H1 (cell line): ENCODE measurements around the gene MOGAT2. TPM values are rescaled to one million over a fixed set of nuclear protein-coding genes. Genes with fewer than 3 reads are reported as not detected.
A peak's percentile ranks its signal among the peaks of the same experiment; 100 is the strongest.

ENCODE experiments used
- CTCF ChIA-PET: fragments of 300-600 bp; sonication (Branson Sonifier 250); formaldehyde crosslinking; loops from one replicate; lab custom pipeline; 2021; ENCODE audit not compliant: partially characterized antibody; lab: Charles Lee
- POLR2A ChIA-PET: fragments of 300-600 bp; sonication (Branson Sonifier 250); formaldehyde crosslinking; loops from one replicate; lab custom pipeline; 2021; ENCODE audit warnings: inconsistent platforms; ENCODE audit not compliant: partially characterized antibody; lab: Charles Lee
- DNase-seq, 2 experiments: peaks; one replicate each; pipeline versions ENCODE4 v3.0.0 to v3.0.0-alpha.2; 2010 to 2022; ENCODE audit warnings: low spot score in 2 of 2, low read depth in 1 of 2, mixed read lengths in 1 of 2
- FAIRE-seq: peaks from 2 replicates; lab custom pipeline; 2011; peaks lifted over from hg19 to GRCh38; lab: Jason Lieb, UNC
- H2AFZ ChIP-seq: 2 replicates; pipeline ENCODE4 v1.8.1; 2012; ENCODE audit warnings: low read length, inconsistent platforms
- H2AK5ac ChIP-seq: 2 replicates; pipeline ENCODE4 v1.6.1; 2013; ENCODE audit warnings: low read depth, low read length
- H2BK120ac ChIP-seq: replicated peaks from 2 replicates; pipeline ENCODE3; 2013; ENCODE audit warnings: low read depth, low read length, inconsistent platforms
- H2BK12ac ChIP-seq: 2 replicates; pipeline ENCODE4 v1.6.1; 2013; ENCODE audit warnings: low read depth, low read length
- H2BK15ac ChIP-seq: 2 replicates; pipeline ENCODE4 v1.6.1; 2013; ENCODE audit warnings: low read length
- H2BK20ac ChIP-seq: 2 replicates; pipeline ENCODE4 v1.6.1; 2013; ENCODE audit warnings: low read length
- H2BK5ac ChIP-seq: 2 replicates; pipeline ENCODE4 v1.6.1; 2013; ENCODE audit warnings: low read depth, low read length
- H3K14ac ChIP-seq: 2 replicates; pipeline ENCODE4 v1.6.1; 2013; ENCODE audit warnings: inconsistent platforms; ENCODE audit not compliant: insufficient read length
- H3K18ac ChIP-seq: 2 replicates; pipeline ENCODE4 v1.6.1; 2013; ENCODE audit warnings: low read length; ENCODE audit errors: extremely low read depth
- H3K23ac ChIP-seq: 2 replicates; pipeline ENCODE4 v1.6.1; 2013; ENCODE audit warnings: inconsistent platforms; ENCODE audit not compliant: insufficient read length
- H3K23me2 ChIP-seq: 2 replicates; pipeline ENCODE4 v1.6.1; 2013; ENCODE audit warnings: low read depth, low read length
- H3K27ac ChIP-seq: 2 replicates; pipeline ENCODE4 v1.6.1; 2011; ENCODE audit warnings: low read depth, low read length, inconsistent platforms
- H3K27me3 ChIP-seq, 4 experiments: replicated peaks in 1 of 4; 1 replicate in 1 of 4; 2 replicates in 3 of 4; pipeline versions ENCODE4 v1.6.1 to v1.8.1; 2011 to 2013; ENCODE audit warnings: low read length in 3 of 4, mild to moderate bottlenecking in 3 of 4, inconsistent platforms in 2 of 4, mixed read lengths in 2 of 4, moderate library complexity in 1 of 4; ENCODE audit not compliant: control insufficient read depth in 3 of 4, insufficient read depth in 3 of 4; ENCODE audit errors: extremely low read depth in 1 of 4
- H3K36me3 ChIP-seq, 4 experiments: 2 replicates each; pipeline versions ENCODE4 v1.6.1 to v1.8.1; 2011 to 2013; ENCODE audit warnings: mild to moderate bottlenecking in 4 of 4, low read length in 3 of 4, moderate library complexity in 2 of 4, control low read depth in 1 of 4, inconsistent platforms in 1 of 4; ENCODE audit not compliant: insufficient read depth in 4 of 4, control insufficient read depth in 2 of 4
- H3K4ac ChIP-seq: replicated peaks from 2 replicates; pipeline ENCODE3; 2013; ENCODE audit warnings: low read length, low read depth, mixed read lengths, inconsistent platforms; ENCODE audit not compliant: insufficient read length
- H3K4me1 ChIP-seq, 4 experiments: replicated peaks in 1 of 4; 1 replicate in 1 of 4; 2 replicates in 3 of 4; pipeline versions ENCODE4 v1.6.1 to v1.8.1; 2011 to 2013; ENCODE audit warnings: low read length in 3 of 4, inconsistent platforms in 2 of 4, mixed read lengths in 1 of 4; ENCODE audit not compliant: insufficient read depth in 4 of 4, control insufficient read depth in 3 of 4
- H3K4me2 ChIP-seq, 2 experiments: 2 replicates each; pipeline versions ENCODE4 v1.6.1 to v1.8.1; 2011 to 2013; ENCODE audit warnings: low read depth in 2 of 2, low read length in 2 of 2, control low read depth in 1 of 2, inconsistent platforms in 1 of 2, mild to moderate bottlenecking in 1 of 2; ENCODE audit not compliant: insufficient read depth in 1 of 2
- H3K4me3 ChIP-seq, 4 experiments: fragments of 200-600, 300-600 bp in 1 of 4; sonication (generic), shearing (Covaris generic), sonication (Bioruptor Twin) in 1 of 4; 2 replicates each; pipeline versions ENCODE4 v1.5.1 to v1.8.1; 2011 to 2016; ENCODE audit warnings: low read length in 4 of 4, low read depth in 3 of 4, control low read depth in 2 of 4, inconsistent platforms in 2 of 4, mild to moderate bottlenecking in 2 of 4, mixed read lengths in 1 of 4, moderate library complexity in 1 of 4; ENCODE audit not compliant: insufficient read depth in 2 of 4; ENCODE audit errors: extremely low read depth in 1 of 4
- H3K56ac ChIP-seq: replicated peaks from 2 replicates; pipeline ENCODE3; 2013; ENCODE audit warnings: low read depth, mild to moderate bottlenecking, mixed read lengths, low read length, inconsistent platforms; ENCODE audit not compliant: insufficient read length
- H3K79me1 ChIP-seq: 2 replicates; pipeline ENCODE4 v1.6.1; 2013; ENCODE audit warnings: low read depth, low read length, control low read depth
- H3K79me2 ChIP-seq, 2 experiments: 2 replicates each; pipeline versions ENCODE4 v1.6.1 to v1.8.1; 2012 to 2013; ENCODE audit warnings: low read length in 2 of 2, mild to moderate bottlenecking in 2 of 2, inconsistent platforms in 1 of 2; ENCODE audit not compliant: insufficient read depth in 2 of 2, control insufficient read depth in 1 of 2
- H3K9ac ChIP-seq, 4 experiments: replicated peaks in 1 of 4; 1 replicate in 1 of 4; 2 replicates in 3 of 4; pipeline versions ENCODE4 v1.6.1 to v1.8.1; 2011 to 2013; ENCODE audit warnings: low read depth in 3 of 4, low read length in 3 of 4, control low read depth in 2 of 4, mild to moderate bottlenecking in 2 of 4, moderate library complexity in 2 of 4, inconsistent platforms in 1 of 4; ENCODE audit errors: extremely low read depth in 1 of 4
- H3K9me3 ChIP-seq, 2 experiments: 2 replicates each; pipeline versions ENCODE4 v1.6.1 to v1.8.1; 2012 to 2013; ENCODE audit warnings: mild to moderate bottlenecking in 2 of 2, moderate library complexity in 2 of 2, control low read depth in 1 of 2, inconsistent platforms in 1 of 2, low read depth in 1 of 2, low read length in 1 of 2, mixed read lengths in 1 of 2; ENCODE audit not compliant: insufficient read depth in 2 of 2
- H4K20me1 ChIP-seq, 2 experiments: replicated peaks in 1 of 2; 2 replicates each; pipeline versions ENCODE3 to v1.8.1; 2011 to 2013; ENCODE audit warnings: inconsistent platforms in 2 of 2, low read length in 2 of 2, mild to moderate bottlenecking in 1 of 2; ENCODE audit not compliant: insufficient read depth in 2 of 2, control insufficient read depth in 1 of 2
- H4K5ac ChIP-seq: 2 replicates; pipeline ENCODE4 v1.6.1; 2013; ENCODE audit warnings: low read length, low read depth, mixed read lengths, inconsistent platforms; ENCODE audit not compliant: insufficient read length
- H4K8ac ChIP-seq: 2 replicates; pipeline ENCODE4 v1.8.0; 2013; ENCODE audit warnings: mild to moderate bottlenecking, moderate library complexity, low read length, inconsistent platforms; ENCODE audit not compliant: insufficient read depth; ENCODE audit errors: extremely low read depth
- H4K91ac ChIP-seq: replicated peaks from 2 replicates; pipeline ENCODE3; 2013; ENCODE audit warnings: low read length, mixed read lengths, inconsistent platforms; ENCODE audit not compliant: insufficient read length
- BACH1 ChIP-seq: IDR thresholded peaks from 2 replicates; pipeline ENCODE4 v1.6.1; 2012; ENCODE audit warnings: low read length, improper control_type of control experiment
- BRCA1 ChIP-seq: IDR thresholded peaks from 2 replicates; pipeline ENCODE4 v1.6.1; 2012; ENCODE audit warnings: low read depth, low read length, improper control_type of control experiment
- CEBPB ChIP-seq: IDR thresholded peaks from 2 replicates; pipeline ENCODE4 v1.6.1; 2012; ENCODE audit warnings: low read depth, low read length
- GTF2F1 ChIP-seq: IDR thresholded peaks from 2 replicates; pipeline ENCODE4 v1.6.1; 2012; ENCODE audit warnings: low read depth, low read length, improper control_type of control experiment, borderline replicate concordance
- HDAC6 ChIP-seq: IDR thresholded peaks from one replicate; pipeline ENCODE4 v1.7.1; 2012; ENCODE audit warnings: low read depth, mild to moderate bottlenecking, inconsistent platforms, low read length, moderate library complexity
- KDM5A ChIP-seq: fragments of 200-600 bp; IDR thresholded peaks from 2 replicates; pipeline ENCODE4 v1.7.1; 2012; ENCODE audit warnings: mild to moderate bottlenecking, low read length, inconsistent platforms, mixed read lengths
- NRF1 ChIP-seq: IDR thresholded peaks from 2 replicates; pipeline ENCODE4 v1.6.1; 2011; ENCODE audit warnings: mild to moderate bottlenecking, low read depth, low read length, improper control_type of control experiment
- PHF8 ChIP-seq: fragments of 200-600 bp; sonication (generic); conservative IDR thresholded peaks from 2 replicates; pipeline ENCODE4 v1.7.1; 2012; ENCODE audit warnings: low read depth, mild to moderate bottlenecking, inconsistent platforms, low read length, moderate library complexity
- RFX5 ChIP-seq: IDR thresholded peaks from 2 replicates; pipeline ENCODE4 v1.6.1; 2011; ENCODE audit warnings: low read depth, low read length, improper control_type of control experiment, borderline replicate concordance
- TAF1 ChIP-seq: IDR thresholded peaks from 2 replicates; pipeline ENCODE4 v1.6.1; 2011; ENCODE audit warnings: mild to moderate bottlenecking, low read depth, low read length
- WGBS, 2 experiments: shearing (Covaris generic) in 1 of 2; methylation state at CpG; one replicate each; pipeline versions ENCODE4 v1.1.6 to v1.1.7; 2013 to 2015; ENCODE audit warnings: low lambda C conversion rate in 2 of 2, mixed read lengths in 2 of 2, inconsistent platforms in 1 of 2, low coverage in 1 of 2, missing lambda C conversion rate in 1 of 2; ENCODE audit not compliant: insufficient replicate concordance in 2 of 2, insufficient coverage in 1 of 2, insufficient read length in 1 of 2; ENCODE audit errors: extremely low coverage in 1 of 2, missing lambda C conversion rate in 1 of 2; 5-methylcytosine and 5-hydroxymethylcytosine counted together
- long read RNA-seq, 2 experiments: library from RNA in 1 of 2; library from capped mRNA in 1 of 2; stranded (forward); transcript quantifications; one replicate each; pipeline ENCODE4 v2.0.0, GENCODE V29; 2021; ENCODE audit warnings: inconsistent platforms in 1 of 2
- polyA minus RNA-seq, 3 experiments: library from RNA; depleted of rRNA, polyadenylated mRNA; stranded (reverse); fragments of >200 nt; gene quantifications; 1 replicate in 2 of 3; 2 replicates in 1 of 3; pipeline ENCODE4 v1.2.3, GENCODE V29; 2011
- polyA plus RNA-seq, 7 experiments: library from polyadenylated mRNA; depleted of rRNA in 3 of 7; stranded (reverse) in 5 of 7; unstranded in 2 of 7; fragments of >200 nt in 5 of 7; fragments of 200-250 nt in 2 of 7; gene quantifications; 1 replicate in 5 of 7; 2 replicates in 1 of 7; 4 replicates in 1 of 7; pipeline versions ENCODE4 v1.2.1 to v1.2.3, GENCODE V29; 2011 to 2013; ENCODE audit warnings: missing spikeins in 2 of 7, mixed read lengths in 2 of 7
- total RNA-seq: library from RNA; stranded (reverse); fragmentation: NEBNext Ultra II Directional; extraction: Animal tissue kit (Norgen Biotek cat#: 25700); gene quantifications from 2 replicates; pipeline ENCODE4 v1.2.1, GENCODE V29; 2021

MOGAT2 gene
- total RNA-seq: not detected in 2 replicates
- polyA plus RNA-seq (2011; rRNA removed): not detected in 2 replicates
- not detected for polyA plus RNA-seq (2011; cell fraction: cytosol; rRNA removed)
- not detected for polyA plus RNA-seq (2011; cell fraction: nucleus; rRNA removed)
- not detected in 4 replicates for polyA plus RNA-seq (2012, experiment 1 of 2)
- polyA plus RNA-seq (2012, experiment 2 of 2): not detected
- polyA plus RNA-seq (2013, experiment 1 of 2): not detected
- not detected for polyA plus RNA-seq (2013, experiment 2 of 2)
- not detected in 2 replicates for polyA minus RNA-seq (2011; rRNA and poly(A)+ RNA removed)
- polyA minus RNA-seq (2011; cell fraction: cytosol; rRNA and poly(A)+ RNA removed): not detected
- polyA minus RNA-seq (2011; cell fraction: nucleus; rRNA and poly(A)+ RNA removed): not detected
- long read RNA-seq, experiment 1: 0 reads
- long read RNA-seq, experiment 2: 0 reads

DNA sequence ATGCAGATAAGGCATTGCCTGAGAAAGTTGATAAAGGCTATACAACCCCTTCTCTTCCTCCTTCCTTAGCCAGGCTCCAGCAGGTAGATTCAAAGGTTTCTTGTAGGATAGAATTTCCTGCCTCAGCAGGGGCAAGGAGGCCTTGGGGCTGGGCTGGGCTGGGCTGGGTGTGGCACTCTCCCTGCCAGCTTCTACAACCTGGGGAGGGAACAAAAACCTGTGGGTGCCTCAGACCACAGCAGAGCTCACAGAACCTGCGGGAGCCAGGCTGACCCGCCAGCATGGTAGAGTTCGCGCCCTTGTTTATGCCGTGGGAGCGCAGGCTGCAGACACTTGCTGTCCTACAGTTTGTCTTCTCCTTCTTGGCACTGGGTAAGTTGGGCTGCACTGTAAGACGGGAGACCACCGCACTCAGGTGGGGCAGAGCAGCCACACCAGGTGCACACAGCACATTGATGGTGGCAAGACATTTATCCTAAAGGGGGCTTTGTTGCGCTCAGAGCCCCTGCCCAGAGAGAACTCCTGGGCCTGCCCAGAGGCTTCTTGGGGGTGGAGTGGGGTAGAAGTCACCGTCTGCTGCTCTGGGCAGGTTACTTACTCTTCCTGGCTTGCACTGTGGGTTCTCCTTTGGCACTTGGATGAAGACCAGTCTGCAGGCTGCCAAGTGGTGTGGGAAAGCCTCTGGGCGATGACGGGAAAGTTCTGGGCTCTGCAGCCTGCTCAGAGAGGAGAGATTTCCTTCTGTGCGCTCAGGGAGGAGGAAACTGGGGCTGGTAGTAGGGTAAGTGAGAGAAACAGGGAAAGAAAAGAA is at the start of gene MOGAT2:
Gene MOGAT2 (plus strand): TSS at position 231 of the 811 bp plus-strand sequence. CDS start 51 bp downstream, at position 282.
- H2BK15ac ChIP-seq: no peak within 1 kb of the TSS
- H3K79me1 ChIP-seq: no peaks in the 10 kb centered on the region
- H2BK12ac ChIP-seq: no peak within 1 kb of the TSS
- H3K18ac ChIP-seq: no peak within 1 kb of the TSS
- no peak within 1 kb of the TSS for H3K27ac ChIP-seq
- H4K8ac ChIP-seq: no peak within 1 kb of the TSS
- no peaks in the 10 kb centered on the region for H3K9me3 ChIP-seq
- H3K27me3 ChIP-seq: peaks cover 0 to 15% (median 4%) of the 10 kb centered on the region in 4 experiments; a peak in 4 of 7 replicates
- DNase-seq: no peak
- FAIRE-seq: no peak
- peaks cover 0 to 3% (median 0%) of the 10 kb centered on the region in 4 experiments; a peak in 2 of 7 replicates for H3K4me1 ChIP-seq
- no peak within 1 kb of the TSS for H2AFZ ChIP-seq
- H4K91ac ChIP-seq: no peak within 1 kb of the TSS
- POLR2A ChIA-PET: interaction anchor here (1.5 kb wide), 1 partner anchor 156 kb away, joined by 6 read pairs; the partner anchor contains the start of gene SERPINH1
- no peaks in the 10 kb centered on the region for H3K23me2 ChIP-seq
- no peaks in the 10 kb centered on the region for H3K36me3 ChIP-seq
- H3K4ac ChIP-seq: no peak within 1 kb of the TSS
- no peak within 1 kb of the TSS for H3K9ac ChIP-seq
- CTCF ChIA-PET: interaction anchor here (1.2 to 2.8 kb wide), 4 partner anchors 8 to 435 kb away, joined by 3 to 10 read pairs (median 3); no protein-coding TSS in a partner anchor
- no peak within 1 kb of the TSS for H4K5ac ChIP-seq
- H3K79me2 ChIP-seq: no peaks in the 10 kb centered on the region
- H3K56ac ChIP-seq: no peak within 1 kb of the TSS
- no peak within 1 kb of the TSS for H3K14ac ChIP-seq
- no peak within 1 kb of the TSS for H2BK5ac ChIP-seq
- H3K4me2 ChIP-seq: peak within 1 kb of the TSS; percentile 11 to 44; a peak in 1 of 4 replicates
- H2BK120ac ChIP-seq: no peak within 1 kb of the TSS
- H3K4me3 ChIP-seq: no peak within 1 kb of the TSS
- no peak within 1 kb of the TSS for H3K23ac ChIP-seq
- WGBS, 2 experiments: 86% methylated on average over 13 of the region's 13 CpGs; no CpG with 5 or more reads in 1 of the 2 experiments
- H2AK5ac ChIP-seq: no peak within 1 kb of the TSS
- no peak within 1 kb of the TSS for H2BK20ac ChIP-seq
- peaks cover 0 to 2% of the 10 kb centered on the region in 2 experiments for H4K20me1 ChIP-seq
- TF ChIP-seq CEBPB (no peak), TAF1 (no peak), KDM5A (no peak), BRCA1 (no peak), PHF8 (no peak), HDAC6 (no peak), GTF2F1 (no peak), BACH1 (no peak), RFX5 (no peak), NRF1 (no peak)
